Muscle of leg (tissue), 16 donors: ENCODE results near the gene RUBCN. TPM values are rescaled to one million over a fixed set of nuclear protein-coding genes. Genes with fewer than 3 reads are reported as not detected.

Experiments used
- DNase-seq: peaks from one replicate; pipeline ENCODE4 v3.0.0; 2013
- H3K27ac ChIP-seq: one replicate; pipeline ENCODE4 v1.5.1; 2013; ENCODE audit warnings: mild to moderate bottlenecking, low read length, control low read depth
- H3K27me3 ChIP-seq: one replicate; pipeline ENCODE4 v1.6.1; 2013; ENCODE audit warnings: low read length; ENCODE audit not compliant: control insufficient read depth, insufficient read depth
- H3K36me3 ChIP-seq: one replicate; pipeline ENCODE4 v1.6.1; 2013; ENCODE audit warnings: low read length; ENCODE audit not compliant: control insufficient read depth, insufficient read depth
- H3K4me1 ChIP-seq: one replicate; pipeline ENCODE4 v1.6.1; 2013; ENCODE audit warnings: low read length; ENCODE audit not compliant: control insufficient read depth, insufficient read depth
- H3K4me3 ChIP-seq: one replicate; pipeline ENCODE4 v1.5.1; 2013; ENCODE audit warnings: low read length, control low read depth
- H3K9me3 ChIP-seq: replicated peaks from 2 replicates; pipeline ENCODE4 v1.6.1; 2013; ENCODE audit warnings: low read depth, low read length; ENCODE audit not compliant: control insufficient read depth
- WGBS: methylation state at CpG from one replicate; pipeline ENCODE4 v1.1.5; 2013; ENCODE audit warnings: missing lambda C conversion rate; ENCODE audit not compliant: insufficient coverage; 5-methylcytosine and 5-hydroxymethylcytosine counted together
- long read RNA-seq, 11 donors: transcript quantifications; one replicate each; lab custom pipeline, GENCODE V29; 2026
- polyA plus RNA-seq, 8 donors: library from polyadenylated mRNA; unstranded; fragments of 120-200 nt; gene quantifications; one replicate each; pipeline versions ENCODE4 v1.2.1 to v1.2.3, GENCODE V29; 2013; ENCODE audit warnings: inconsistent platforms in 1 of 8, low replicate concordance in 1 of 8; ENCODE audit not compliant: insufficient read length in 8 of 8, insufficient read depth in 1 of 8
- total RNA-seq: library from RNA; stranded (reverse); fragments of 120-200 nt; gene quantifications from one replicate; pipeline ENCODE4 v1.2.4, GENCODE V29; 2013

RUBCN gene
- 6.8 TPM for total RNA-seq
- polyA plus RNA-seq: 10 to 100 TPM in 2 of 8 donors, 1 to 10 TPM in 6; 7.3 to 12.6 (median 8.6) TPM
- long read RNA-seq, donor 1, partial matches to known transcripts: 0 of 1 reads
- long read RNA-seq, donor 1, other reads (novel, unspliced or antisense): 0 of 1 reads
- long read RNA-seq, donor 2: 0 reads
- long read RNA-seq, donor 3: 0 reads
- long read RNA-seq, donor 4, partial matches to known transcripts: 0 of 1 reads
- long read RNA-seq, donor 4, other reads (novel, unspliced or antisense): 0 of 1 reads
- long read RNA-seq, donor 5, partial matches to known transcripts: 0 of 1 reads
- long read RNA-seq, donor 5, other reads (novel, unspliced or antisense): 0 of 1 reads
- long read RNA-seq, donor 6, partial matches to known transcripts: 0 of 3 reads
- long read RNA-seq, donor 6, other reads (novel, unspliced or antisense): 0 of 3 reads
- long read RNA-seq, donor 7, partial matches to known transcripts: 0 of 1 reads
- long read RNA-seq, donor 7, other reads (novel, unspliced or antisense): 0 of 1 reads
- long read RNA-seq, donor 8: 0 reads
- long read RNA-seq, donor 9, partial matches to known transcripts: 14 of 22 reads
- long read RNA-seq, donor 9, other reads (novel, unspliced or antisense): 8 of 22 reads
- long read RNA-seq, donor 10, partial matches to known transcripts: 0 of 2 reads
- long read RNA-seq, donor 10, other reads (novel, unspliced or antisense): 0 of 2 reads
- long read RNA-seq, donor 11: 0 reads

DNA sequence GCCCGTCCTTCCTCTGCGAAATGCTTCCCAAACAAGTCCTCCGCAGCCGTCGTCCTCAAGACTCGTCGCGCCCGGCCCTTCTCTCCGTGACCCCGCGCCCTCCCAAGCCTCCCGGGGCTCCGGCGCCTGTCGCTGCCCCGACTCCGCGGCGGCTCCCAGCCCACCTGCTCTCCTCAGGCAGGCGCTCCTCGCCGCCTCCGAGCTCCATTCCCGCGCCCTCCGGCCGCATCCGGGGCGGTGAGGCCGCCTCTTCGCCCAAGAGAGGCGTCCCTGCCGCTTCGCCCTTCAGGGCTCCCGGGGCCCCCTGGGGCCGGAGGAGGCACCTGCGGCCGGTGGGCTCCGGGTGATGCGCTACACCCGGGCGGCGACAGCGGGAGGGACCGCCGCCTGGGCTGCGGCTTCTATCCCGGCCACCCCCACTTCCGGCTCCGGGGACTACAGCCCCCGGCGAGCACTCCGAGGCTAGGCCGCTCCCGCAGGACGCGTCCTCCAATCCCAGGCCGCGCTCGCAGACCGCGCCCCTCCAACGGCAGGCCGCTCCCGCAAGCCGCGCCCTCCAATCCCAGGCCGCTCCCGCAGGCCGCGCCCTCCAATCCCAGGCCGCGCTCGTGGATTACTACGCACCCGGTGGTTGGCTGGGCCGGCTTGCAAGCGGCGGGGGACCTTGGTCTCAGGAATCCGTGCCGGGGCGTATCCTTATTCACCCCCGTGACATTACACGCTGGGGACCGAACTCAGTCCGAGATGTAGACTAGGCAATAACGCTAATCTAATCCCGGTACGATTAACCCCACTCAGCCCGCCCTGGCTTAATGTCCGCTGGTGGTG lies at the start of gene RUBCN:
RUBCN (minus strand) TSS at position 414 of the 828 bp plus-strand sequence; CDS start at position 229, 185 bp downstream.
- Histone ChIP-seq H3K4me3 (peak within 1 kb of the TSS; percentile 70), H3K4me1 (peaks cover 16% of the 10 kb centered on the region), H3K27me3 (no peaks in the 10 kb centered on the region), H3K36me3 (no peaks in the 10 kb centered on the region), H3K27ac (peak within 1 kb of the TSS; percentile 33), H3K9me3 (no peaks in the 10 kb centered on the region)
- under 1% methylated on average over 87 of the region's 92 CpGs for WGBS
- peak; percentile 98 for DNase-seq

DNA sequence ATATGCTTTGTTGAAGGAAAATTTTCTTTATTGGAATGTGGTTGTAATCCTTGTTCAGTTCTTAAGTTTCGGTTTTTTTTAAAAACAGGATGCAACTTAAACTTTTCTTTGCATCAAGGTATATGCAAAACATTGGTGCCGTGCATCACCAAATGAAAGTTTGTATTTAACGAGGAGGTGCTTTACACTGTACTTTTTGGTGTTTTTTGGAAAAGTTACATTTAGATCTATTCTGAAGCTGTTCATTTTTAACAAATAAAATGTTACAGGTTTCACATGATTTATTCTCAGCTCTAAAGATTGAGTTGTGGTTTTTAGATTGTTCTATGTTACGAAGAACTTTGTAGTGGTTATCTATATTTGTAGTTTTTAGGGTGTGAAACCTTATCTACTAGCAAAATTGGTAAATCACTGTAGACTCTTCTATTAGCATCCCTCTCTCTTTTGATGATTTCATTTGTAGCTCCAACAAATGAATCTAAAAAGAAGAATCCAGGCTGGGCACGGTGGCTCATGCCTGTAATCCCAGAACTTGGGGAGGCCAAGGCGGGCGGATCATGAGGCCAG lies 47.4 kb upstream of the RUBCN start:
- no peaks in the 10 kb centered on the region for H3K27me3 ChIP-seq
- no peak overlapping the region for H3K27ac ChIP-seq
- no peak overlapping the region for H3K4me3 ChIP-seq
- peaks cover 21% of the 10 kb centered on the region for H3K36me3 ChIP-seq
- no peak for DNase-seq
- WGBS: 82% methylated on average over 2 of the region's 7 CpGs
- H3K9me3 ChIP-seq: no peaks in the 10 kb centered on the region
- no peaks in the 10 kb centered on the region for H3K4me1 ChIP-seq

DNA sequence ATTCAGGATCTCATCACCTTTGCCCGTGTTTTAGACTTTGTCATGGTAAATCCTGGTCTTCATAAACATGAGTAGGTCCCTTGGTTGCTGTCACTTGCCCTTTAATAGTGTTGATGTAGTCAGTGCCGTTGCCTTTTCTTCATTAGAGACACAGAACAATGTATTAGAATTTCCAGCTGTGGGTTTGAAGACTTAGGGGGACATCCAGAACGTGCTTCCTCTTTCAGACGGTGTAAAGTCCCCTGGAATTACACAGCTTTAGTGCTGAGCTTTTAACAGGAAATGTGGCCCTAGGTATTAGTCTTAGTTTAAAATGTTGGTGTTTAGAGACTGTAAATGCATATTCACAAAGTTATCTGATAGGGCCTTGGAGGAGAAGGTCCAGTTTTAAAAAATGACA lies 45.5 kb upstream of the RUBCN start:
- Histone ChIP-seq H3K36me3 (peaks cover 35% of the 10 kb centered on the region), H3K4me1 (no peaks in the 10 kb centered on the region), H3K27me3 (no peaks in the 10 kb centered on the region), H3K9me3 (no peaks in the 10 kb centered on the region), H3K4me3 (no peak overlapping the region), H3K27ac (no peak overlapping the region)
- DNase-seq: no peak
- 58% methylated on average over 2 of the region's 4 CpGs for WGBS

DNA sequence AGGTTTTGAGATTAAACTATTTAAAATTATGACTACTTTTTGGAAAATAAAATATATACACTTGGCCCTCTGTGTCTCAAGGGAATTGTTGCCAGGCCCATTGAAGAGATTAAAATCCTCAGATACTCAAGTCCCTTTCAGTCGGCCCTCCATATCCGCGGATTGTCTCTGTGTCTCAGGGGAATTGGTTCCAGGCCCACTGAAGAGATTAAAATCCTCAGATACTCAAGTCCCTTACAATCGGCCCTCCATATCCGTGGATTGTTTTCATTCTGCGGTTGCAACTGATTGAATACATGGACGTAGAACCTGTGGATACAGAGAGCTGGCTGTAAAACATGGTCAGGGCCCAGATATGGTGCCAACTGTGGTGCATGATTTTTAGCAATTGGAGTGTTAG lies 38.6 kb upstream of the RUBCN start:
- Histone ChIP-seq H3K27ac (no peak overlapping the region), H3K4me3 (no peak overlapping the region), H3K27me3 (no peaks in the 10 kb centered on the region), H3K36me3 (peaks cover 62% of the 10 kb centered on the region), H3K4me1 (no peaks in the 10 kb centered on the region), H3K9me3 (no peaks in the 10 kb centered on the region)
- WGBS: 76% methylated on average over 7 of the region's 7 CpGs
- DNase-seq: no peak

DNA sequence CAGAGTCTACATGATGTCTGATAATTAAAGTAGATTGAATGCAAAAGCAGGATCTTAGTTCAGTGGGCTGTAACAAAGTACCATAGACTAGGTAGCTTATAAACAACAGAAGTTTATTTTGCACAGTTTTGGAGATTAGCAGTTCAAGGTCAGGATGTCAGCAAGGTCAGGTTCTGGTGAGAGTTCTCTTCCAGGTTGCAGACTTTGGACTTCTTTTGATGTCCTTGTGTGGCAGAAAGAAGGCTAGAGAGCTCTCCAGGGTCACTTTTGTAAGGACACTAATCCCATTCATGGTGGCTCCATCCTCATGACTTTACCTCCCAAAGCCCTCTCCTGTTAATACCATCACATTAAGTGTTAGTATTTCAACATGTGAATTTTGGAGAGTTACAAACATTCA lies 25.1 kb upstream of the RUBCN start:
- Histone ChIP-seq H3K4me1 (no peaks in the 10 kb centered on the region), H3K9me3 (no peaks in the 10 kb centered on the region), H3K4me3 (no peak overlapping the region), H3K27me3 (no peaks in the 10 kb centered on the region), H3K27ac (no peak overlapping the region), H3K36me3 (peaks cover 37% of the 10 kb centered on the region)
- DNase-seq: no peak

DNA sequence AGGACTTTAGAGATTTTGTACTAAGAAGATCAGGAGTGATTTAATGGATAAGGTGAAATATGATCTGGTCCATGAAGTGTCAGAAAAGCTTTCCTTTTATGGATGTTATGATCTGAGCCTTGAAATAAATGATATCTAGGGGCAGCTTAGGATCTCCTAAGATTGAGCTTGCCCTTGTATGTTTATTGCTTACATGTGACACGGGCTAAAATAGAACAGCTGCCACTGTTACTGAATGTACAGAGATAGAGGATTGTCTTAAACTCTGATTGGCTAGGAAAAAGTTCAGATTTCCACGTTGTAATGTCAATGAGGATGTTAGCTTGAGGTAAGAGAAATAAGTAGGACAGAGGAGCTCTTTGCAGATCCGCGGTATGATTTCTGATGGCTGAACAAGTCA lies 21.8 kb upstream of the RUBCN start:
- H3K9me3 ChIP-seq: no peaks in the 10 kb centered on the region
- DNase-seq: no peak
- H3K27me3 ChIP-seq: no peaks in the 10 kb centered on the region
- no peaks in the 10 kb centered on the region for H3K4me1 ChIP-seq
- 100% methylated on average over 4 of the region's 4 CpGs for WGBS
- peaks cover 21% of the 10 kb centered on the region for H3K36me3 ChIP-seq
- H3K27ac ChIP-seq: no peak overlapping the region
- no peak overlapping the region for H3K4me3 ChIP-seq

DNA sequence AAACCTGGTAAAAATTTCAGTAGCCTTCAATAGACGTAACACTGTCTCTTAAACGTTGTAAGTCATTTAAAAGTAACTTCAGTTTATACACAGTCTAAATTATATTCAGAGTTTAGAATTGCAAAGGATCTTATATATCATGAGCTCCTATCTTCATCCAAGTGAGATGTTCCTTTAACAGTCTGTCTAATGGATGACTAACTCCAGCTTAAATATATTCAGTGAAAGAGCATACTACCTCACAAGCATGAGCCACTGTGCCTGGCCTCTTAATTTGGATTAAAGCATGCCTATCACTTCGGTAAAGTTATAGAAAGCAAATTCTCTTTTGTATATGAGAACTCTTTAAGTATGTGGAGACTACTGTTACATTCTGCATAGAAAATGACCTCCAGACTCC lies 20.0 kb upstream of the RUBCN start:
- Histone ChIP-seq H3K4me3 (no peak overlapping the region), H3K27ac (no peak overlapping the region), H3K9me3 (no peaks in the 10 kb centered on the region), H3K36me3 (peaks cover 11% of the 10 kb centered on the region), H3K27me3 (no peaks in the 10 kb centered on the region), H3K4me1 (peaks cover 5% of the 10 kb centered on the region)
- no CpG with 5 or more reads among the region's 3 CpGs for WGBS
- no peak for DNase-seq

DNA sequence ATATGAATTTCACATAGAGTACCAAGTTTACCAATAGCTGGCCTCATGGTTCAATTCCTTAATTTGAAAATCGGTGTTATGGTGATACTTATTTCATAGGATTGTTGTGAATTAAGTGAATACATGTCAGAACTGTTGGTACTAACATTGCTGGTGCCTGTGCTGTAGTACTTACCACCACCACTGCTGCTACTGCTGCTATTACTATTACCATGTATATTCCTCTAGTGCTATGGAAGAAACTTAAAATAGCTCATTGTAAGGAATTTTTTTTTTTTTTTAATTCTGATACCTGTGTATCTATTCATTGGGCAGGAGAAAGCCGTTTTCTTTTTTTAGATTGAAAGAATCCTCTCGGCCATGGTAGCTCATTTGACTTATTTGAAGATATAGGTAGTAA lies 16.6 kb upstream of the RUBCN start:
- Histone ChIP-seq H3K9me3 (no peaks in the 10 kb centered on the region), H3K27ac (no peak overlapping the region), H3K4me3 (no peak overlapping the region), H3K27me3 (no peaks in the 10 kb centered on the region), H3K4me1 (peaks cover 14% of the 10 kb centered on the region), H3K36me3 (peaks cover 4% of the 10 kb centered on the region)
- WGBS: no CpG with 5 or more reads among the region's 3 CpGs
- no peak for DNase-seq

DNA sequence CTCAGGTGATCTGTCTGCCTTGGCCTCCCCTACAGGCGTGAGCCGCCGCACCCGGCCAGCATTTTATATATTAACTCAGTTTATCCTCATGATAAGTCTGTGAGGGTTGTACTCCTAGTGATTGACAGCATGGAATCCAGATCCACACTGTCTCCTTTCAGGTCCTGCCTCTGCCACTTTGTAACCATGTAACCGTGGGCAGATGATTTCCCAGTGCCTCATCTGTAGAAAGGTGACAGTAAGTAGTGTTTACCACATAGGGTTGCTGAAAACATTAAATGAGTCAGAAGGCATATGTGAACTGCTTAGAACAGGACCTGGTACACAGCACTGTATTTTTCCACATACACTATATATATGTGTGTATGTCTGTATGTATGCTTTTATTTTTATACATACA lies 15.4 kb upstream of the RUBCN start:
- Histone ChIP-seq H3K9me3 (no peaks in the 10 kb centered on the region), H3K36me3 (no peaks in the 10 kb centered on the region), H3K4me3 (no peak overlapping the region), H3K4me1 (peaks cover 14% of the 10 kb centered on the region), H3K27ac (no peak overlapping the region), H3K27me3 (no peaks in the 10 kb centered on the region)
- no peak for DNase-seq
- WGBS: no CpG with 5 or more reads among the region's 5 CpGs
